ENCODE data around the gene RIPPLY2.

- TF ChIP-seq EZH2 (IDR thresholded peaks at IDR 0.05) (no peak), POLR2AphosphoS5 (IDR thresholded peaks at IDR 0.05; ENCODE audit: borderline replicate concordance, low read depth, low read length) (no peak)
Measured at GRCh38 chr6:83878902-83879644, 25.9 kb downstream of the RIPPLY2 start.
